Psoas muscle (tissue), 8 donors: ENCODE results near the gene SNX2. TPM values are rescaled to one million over a fixed set of nuclear protein-coding genes. Genes with fewer than 3 reads are reported as not detected.

ENCODE experiments used
- ATAC-seq, 4 donors: fragments of 200-7000 bp; cut with Tn5 transposase; one replicate each; pipeline ENCODE4 v1.9.1; 2020; ENCODE audit warnings: moderate library complexity in 3 of 4, mild to moderate bottlenecking in 2 of 4
- DNase-seq, 2 donors: peaks; one replicate each; pipeline ENCODE4 v3.0.0-alpha.2; 2020
- H3K27ac ChIP-seq: fragments of 200-600 bp; one replicate; pipeline ENCODE4 v1.8.0; 2022
- H3K27me3 ChIP-seq, 3 donors: fragments of 200-600 bp in 1 of 3; one replicate each; pipeline versions ENCODE4 v1.6.1 to v1.8.0; 2013 to 2022; ENCODE audit warnings: low read length in 2 of 3, mild to moderate bottlenecking in 2 of 3, moderate library complexity in 1 of 3; ENCODE audit not compliant: insufficient read depth in 3 of 3
- H3K36me3 ChIP-seq, 2 donors: fragments of 200-600 bp in 1 of 2; one replicate each; pipeline versions ENCODE4 v1.6.1 to v1.8.0; 2013 to 2022; ENCODE audit warnings: low read depth in 1 of 2, mild to moderate bottlenecking in 1 of 2, moderate library complexity in 1 of 2; ENCODE audit not compliant: insufficient read depth in 1 of 2
- H3K4me1 ChIP-seq: fragments of 200-600 bp; one replicate; pipeline ENCODE4 v1.8.0; 2022
- H3K4me3 ChIP-seq: fragments of 200-600 bp; one replicate; pipeline ENCODE4 v1.8.0; 2022; ENCODE audit warnings: mild to moderate bottlenecking
- H3K9me3 ChIP-seq: fragments of 200-600 bp; one replicate; pipeline ENCODE4 v1.8.0; 2022
- CTCF ChIP-seq: fragments of 200-600 bp; IDR thresholded peaks from one replicate; pipeline ENCODE4 v1.8.0; 2022; ENCODE audit warnings: antibody characterized with exemption
- WGBS, 3 donors: extraction: QIAGEN DNeasy Blood & Tissue Kit; methylation state at CpG; one replicate each; pipeline versions ENCODE4 v1.1.6 to v1.1.7; 2013; 5-methylcytosine and 5-hydroxymethylcytosine counted together
- intact Hi-C, 2 donors: fragments of 100-400 bp; cut with DNase I; formaldehyde crosslinking; loops; one replicate each; pipeline versions ENCODE4 v1.11.0 to v1.14.2; 2022
- polyA plus RNA-seq, 3 donors: library from polyadenylated mRNA; stranded (reverse); fragments of 200-250 nt; gene quantifications; one replicate each; pipeline ENCODE4 v1.2.3, GENCODE V29; 2013
- total RNA-seq, 4 donors: library from RNA; stranded (reverse); fragmentation: NEBNext Ultra II Directional in 2 of 4; extraction: Animal tissue kit (Norgen Biotek cat#: 25700) in 2 of 4; gene quantifications; one replicate each; pipeline versions ENCODE4 v1.2.1 to v1.2.4, GENCODE V29; 2021 to 2023
- donor health status: healthy with polysubstance abuse.
- donor health status: DM: no; HTN: no; CAD: no; lungs with moderate emphysema.
- donor health status: Bipolar disorder and iron deficiency.
- donor health status: healthy.
- donor health status: DM: yes; HTN: yes; CAD: no.
- donor health status: DM: no; HTN: no; CAD: no.
- donor health status: DM: no; HTN: no; CAD: no.
- donor health status: DM: yes; HTN: yes; CAD: no.

The SNX2 gene
- total and polyA plus RNA-seq, 7 donors = 23.2 to 45.3 (median 35.3) TPM

- H3K9me3 ChIP-seq = no peaks in the 10 kb centered on the region
- ATAC-seq (no peak), DNase-seq (no peak)
- no peak for TF ChIP-seq CTCF
- H3K4me3 ChIP-seq = no peak overlapping the region
- no peaks in the 10 kb centered on the region for H3K36me3 ChIP-seq
- H3K27ac ChIP-seq = no peak overlapping the region
- intact Hi-C loops = no loop called here
- 79 to 87% (median 85%) methylated on average over 7 of the region's 7 CpGs for WGBS, 3 donors
- H3K27me3 ChIP-seq = no peaks in the 10 kb centered on the region
- H3K4me1 ChIP-seq = no peaks in the 10 kb centered on the region
Measured at GRCh38 chr5:122870219-122870856, 95.5 kb downstream of the SNX2 start.

- Histone ChIP-seq H3K4me3 (no peak overlapping the region), H3K36me3 (no peaks in the 10 kb centered on the region), H3K27me3 (no peaks in the 10 kb centered on the region), H3K4me1 (no peaks in the 10 kb centered on the region), H3K9me3 (no peaks in the 10 kb centered on the region), H3K27ac (no peak overlapping the region)
- 78 to 85% (median 83%) methylated on average over 8 of the region's 8 CpGs for WGBS, 3 donors
- no peak for TF ChIP-seq CTCF
- ATAC-seq (no peak), DNase-seq (no peak)
- intact Hi-C loops = no loop called here
Measured at GRCh38 chr5:122871661-122872060, 96.8 kb downstream of the SNX2 start.

- intact Hi-C loops = no loop called here
- Histone ChIP-seq H3K9me3 (no peaks in the 10 kb centered on the region), H3K27me3 (no peaks in the 10 kb centered on the region), H3K27ac (no peak overlapping the region), H3K36me3 (no peaks in the 10 kb centered on the region), H3K4me3 (no peak overlapping the region), H3K4me1 (peaks cover 3% of the 10 kb centered on the region)
- DNase-seq (no peak), ATAC-seq (no peak)
- 86 to 91% (median 87%) methylated on average over 4 of the region's 4 CpGs for WGBS, 3 donors
- no peak for TF ChIP-seq CTCF
Measured at GRCh38 chr5:122874179-122874875, 99.4 kb downstream of the SNX2 start.

- H3K27me3 ChIP-seq = no peaks in the 10 kb centered on the region
- no peaks in the 10 kb centered on the region for H3K9me3 ChIP-seq
- TF ChIP-seq CTCF = no peak
- no peak overlapping the region for H3K27ac ChIP-seq
- ATAC-seq = no peak
- intact Hi-C loops = no loop called here
- H3K4me1 ChIP-seq = peaks cover 3% of the 10 kb centered on the region
- no peak for DNase-seq
- H3K4me3 ChIP-seq = no peak overlapping the region
- WGBS, 3 donors = 83 to 87% (median 87%) methylated on average over 2 of the region's 2 CpGs
- no peaks in the 10 kb centered on the region for H3K36me3 ChIP-seq
Measured at GRCh38 chr5:122877518-122877917, 102.6 kb downstream of the SNX2 start.
